ENCODE measurements around the gene ZBED6. TPM values are rescaled to one million over a fixed set of nuclear protein-coding genes. Genes with fewer than 3 reads are reported as not detected.

ZBED6 gene
- total RNA-seq, 1 donor = 47.0 TPM

DNA sequence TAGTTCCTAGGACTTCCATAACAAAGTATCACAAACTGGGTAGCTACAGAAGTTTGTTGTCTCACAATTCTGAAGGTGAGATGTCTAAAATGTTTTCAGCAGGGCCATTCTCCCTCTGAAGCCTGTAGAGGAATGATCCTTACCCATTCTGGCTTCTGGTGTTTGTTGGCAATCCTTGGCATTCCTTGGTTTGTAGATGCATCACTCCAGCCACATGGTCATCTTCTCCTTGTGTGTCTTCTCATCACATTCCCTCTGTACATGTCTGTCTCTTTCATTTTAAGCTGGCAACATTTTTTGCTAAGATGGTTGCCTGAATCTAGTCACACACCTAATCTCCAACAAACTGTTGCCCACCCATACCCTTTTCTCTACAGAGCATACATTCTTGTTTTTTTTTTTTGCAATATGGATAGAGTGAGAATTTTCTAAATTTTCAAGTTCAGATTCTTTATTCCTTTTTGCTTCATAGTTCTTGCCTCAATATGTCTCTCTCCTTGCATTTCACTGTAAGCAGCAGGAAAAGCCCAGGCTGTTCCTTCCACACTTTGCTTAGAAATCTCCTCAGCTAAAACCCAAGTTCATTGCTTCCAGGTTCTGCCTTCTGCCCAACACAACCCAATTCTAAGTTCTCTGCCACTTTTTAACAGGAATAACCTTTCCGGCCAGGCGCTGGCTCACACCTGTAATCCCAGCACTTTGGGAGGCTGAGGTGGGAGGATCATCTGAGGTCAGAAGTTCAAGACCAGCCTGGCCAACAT is 18.3 kb downstream of the ZBED6 start:
- H3K4me2 ChIP-seq (ENCODE audit: insufficient read depth, low read length) = no peak overlapping the region
- H3K4me3 ChIP-seq (ENCODE audit: insufficient read depth, low read length) = no peak overlapping the region
- no peak overlapping the region for H2AFZ ChIP-seq (ENCODE audit: low read length)
- H3K36me3 ChIP-seq (ENCODE audit: insufficient read depth, low read length) = peaks cover 76% of the 10 kb centered on the region
- DNase-seq (ENCODE audit: insufficient read length, low spot score, missing footprints) = no peak
- peaks cover 86% of the 10 kb centered on the region for H3K79me2 ChIP-seq (ENCODE audit: insufficient read depth, low read length)
- H4K20me1 ChIP-seq (ENCODE audit: insufficient read depth, low read length) = peaks cover 42% of the 10 kb centered on the region
- H3K9me3 ChIP-seq (ENCODE audit: low read depth, low read length) = no peaks in the 10 kb centered on the region
- H3K4me1 ChIP-seq (ENCODE audit: insufficient read depth, low read length) = no peaks in the 10 kb centered on the region
- H3K27ac ChIP-seq (ENCODE audit: low read depth, low read length) = no peak overlapping the region
- TF ChIP-seq, protein P1, sequence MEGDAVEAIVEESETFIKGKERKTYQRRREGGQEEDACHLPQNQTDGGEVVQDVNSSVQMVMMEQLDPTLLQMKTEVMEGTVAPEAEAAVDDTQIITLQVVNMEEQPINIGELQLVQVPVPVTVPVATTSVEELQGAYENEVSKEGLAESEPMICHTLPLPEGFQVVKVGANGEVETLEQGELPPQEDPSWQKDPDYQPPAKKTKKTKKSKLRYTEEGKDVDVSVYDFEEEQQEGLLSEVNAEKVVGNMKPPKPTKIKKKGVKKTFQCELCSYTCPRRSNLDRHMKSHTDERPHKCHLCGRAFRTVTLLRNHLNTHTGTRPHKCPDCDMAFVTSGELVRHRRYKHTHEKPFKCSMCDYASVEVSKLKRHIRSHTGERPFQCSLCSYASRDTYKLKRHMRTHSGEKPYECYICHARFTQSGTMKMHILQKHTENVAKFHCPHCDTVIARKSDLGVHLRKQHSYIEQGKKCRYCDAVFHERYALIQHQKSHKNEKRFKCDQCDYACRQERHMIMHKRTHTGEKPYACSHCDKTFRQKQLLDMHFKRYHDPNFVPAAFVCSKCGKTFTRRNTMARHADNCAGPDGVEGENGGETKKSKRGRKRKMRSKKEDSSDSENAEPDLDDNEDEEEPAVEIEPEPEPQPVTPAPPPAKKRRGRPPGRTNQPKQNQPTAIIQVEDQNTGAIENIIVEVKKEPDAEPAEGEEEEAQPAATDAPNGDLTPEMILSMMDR (IDR thresholded peaks at IDR 0.05; ENCODE audit: extremely low read depth, low read depth, low read length) = no peak
- no peaks in the 10 kb centered on the region for H3K27me3 ChIP-seq (ENCODE audit: insufficient read depth, low read length)

DNA sequence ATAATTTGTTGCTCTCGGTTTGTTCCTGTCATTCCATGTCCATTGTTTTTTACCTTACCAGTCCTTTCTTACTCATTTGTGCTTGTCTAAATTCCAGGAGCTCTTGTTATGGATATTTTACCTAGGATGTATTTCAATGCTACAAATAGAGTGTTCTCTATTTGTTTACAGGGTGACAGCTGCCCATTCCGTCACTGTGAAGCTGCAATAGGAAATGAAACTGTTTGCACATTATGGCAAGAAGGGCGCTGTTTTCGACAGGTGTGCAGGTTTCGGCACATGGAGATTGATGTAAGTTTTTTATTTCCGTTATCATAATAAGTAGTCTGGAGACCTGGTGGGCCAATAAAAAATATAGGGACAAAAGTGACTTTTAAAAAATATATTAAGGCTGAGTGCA is 23.0 kb downstream of the ZBED6 start:
- no peaks in the 10 kb centered on the region for H3K4me1 ChIP-seq (ENCODE audit: insufficient read depth, low read length)
- TF ChIP-seq, protein P1 (IDR thresholded peaks at IDR 0.05; ENCODE audit: extremely low read depth, low read depth, low read length) = no peak
- no peaks in the 10 kb centered on the region for H3K27me3 ChIP-seq (ENCODE audit: insufficient read depth, low read length)
- peaks cover 77% of the 10 kb centered on the region for H3K79me2 ChIP-seq (ENCODE audit: insufficient read depth, low read length)
- no peak for DNase-seq (ENCODE audit: insufficient read length, low spot score, missing footprints)
- H3K27ac ChIP-seq (ENCODE audit: low read depth, low read length) = no peak overlapping the region
- H3K9me3 ChIP-seq (ENCODE audit: low read depth, low read length) = no peaks in the 10 kb centered on the region
- peaks cover 86% of the 10 kb centered on the region for H3K36me3 ChIP-seq (ENCODE audit: insufficient read depth, low read length)
- no peak overlapping the region for H3K4me2 ChIP-seq (ENCODE audit: insufficient read depth, low read length)
- H3K4me3 ChIP-seq (ENCODE audit: insufficient read depth, low read length) = no peak overlapping the region
- H2AFZ ChIP-seq (ENCODE audit: low read length) = no peak overlapping the region
- H4K20me1 ChIP-seq (ENCODE audit: insufficient read depth, low read length) = peaks cover 28% of the 10 kb centered on the region

DNA sequence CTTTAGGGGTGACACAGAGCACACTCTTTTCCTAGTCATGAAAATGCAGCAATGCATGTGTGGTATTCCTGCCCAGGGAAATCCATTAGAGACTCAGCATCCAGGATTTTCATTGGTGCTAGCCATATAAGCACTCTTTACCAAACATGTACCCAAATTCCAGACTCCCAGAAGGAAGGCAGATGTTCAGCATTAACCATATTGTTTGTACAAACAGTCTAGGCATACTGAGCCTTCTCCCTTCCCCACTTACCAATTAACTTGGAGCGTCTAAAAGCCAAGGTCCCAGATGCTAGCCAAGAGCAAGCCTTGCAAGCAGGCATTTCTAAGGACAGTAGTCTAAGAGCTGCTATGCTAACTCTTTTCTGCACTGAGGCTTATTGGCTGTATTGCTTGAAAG is 27.9 kb downstream of the ZBED6 start:
- Histone ChIP-seq H3K27ac (ENCODE audit: low read depth, low read length) (no peak overlapping the region), H3K79me2 (ENCODE audit: insufficient read depth, low read length) (peaks cover 81% of the 10 kb centered on the region), H3K4me1 (ENCODE audit: insufficient read depth, low read length) (peaks cover 4% of the 10 kb centered on the region), H3K4me3 (ENCODE audit: insufficient read depth, low read length) (no peak overlapping the region), H3K27me3 (ENCODE audit: insufficient read depth, low read length) (no peaks in the 10 kb centered on the region), H3K9me3 (ENCODE audit: low read depth, low read length) (no peaks in the 10 kb centered on the region), H3K36me3 (ENCODE audit: insufficient read depth, low read length) (peaks cover 77% of the 10 kb centered on the region), H3K4me2 (ENCODE audit: insufficient read depth, low read length) (no peak overlapping the region), H2AFZ (ENCODE audit: low read length) (no peak overlapping the region), H4K20me1 (ENCODE audit: insufficient read depth, low read length) (peaks cover 25% of the 10 kb centered on the region)
- DNase-seq (ENCODE audit: insufficient read length, low spot score, missing footprints) = no peak
- TF ChIP-seq, protein P1 (IDR thresholded peaks at IDR 0.05; ENCODE audit: extremely low read depth, low read depth, low read length) = no peak

DNA sequence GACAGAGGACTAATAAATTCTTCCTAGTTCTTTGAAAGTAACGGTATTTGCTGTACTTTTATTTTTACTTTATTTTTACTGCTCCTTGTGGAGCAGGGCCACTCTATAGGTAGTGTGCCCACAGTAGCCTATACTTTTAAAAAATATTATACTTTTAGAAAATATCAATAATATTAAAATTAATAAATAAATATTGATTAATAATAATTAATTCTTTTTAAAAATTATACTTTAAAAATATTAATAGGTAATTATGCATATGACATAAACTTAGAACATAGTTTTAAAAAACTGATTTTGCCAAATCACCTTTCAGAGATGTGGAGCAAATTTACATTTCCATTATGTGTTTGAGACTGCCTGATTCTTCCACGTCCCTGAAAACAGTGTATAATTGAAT is 30.8 kb downstream of the ZBED6 start:
- TF ChIP-seq, protein P1 (IDR thresholded peaks at IDR 0.05; ENCODE audit: extremely low read depth, low read depth, low read length) = no peak
- no peak overlapping the region for H3K27ac ChIP-seq (ENCODE audit: low read depth, low read length)
- H3K9me3 ChIP-seq (ENCODE audit: low read depth, low read length) = no peaks in the 10 kb centered on the region
- H3K4me3 ChIP-seq (ENCODE audit: insufficient read depth, low read length) = no peak overlapping the region
- H3K79me2 ChIP-seq (ENCODE audit: insufficient read depth, low read length) = peaks cover 64% of the 10 kb centered on the region
- H4K20me1 ChIP-seq (ENCODE audit: insufficient read depth, low read length) = peaks cover 31% of the 10 kb centered on the region
- H3K4me1 ChIP-seq (ENCODE audit: insufficient read depth, low read length) = peaks cover 4% of the 10 kb centered on the region
- H3K27me3 ChIP-seq (ENCODE audit: insufficient read depth, low read length) = no peaks in the 10 kb centered on the region
- no peak for DNase-seq (ENCODE audit: insufficient read length, low spot score, missing footprints)
- H3K36me3 ChIP-seq (ENCODE audit: insufficient read depth, low read length) = peaks cover 80% of the 10 kb centered on the region
- no peak overlapping the region for H2AFZ ChIP-seq (ENCODE audit: low read length)
- H3K4me2 ChIP-seq (ENCODE audit: insufficient read depth, low read length) = no peak overlapping the region

Data from osteoblast (primary cell).